ENCODE results near the gene HEATR3. TPM values are rescaled to one million over a fixed set of nuclear protein-coding genes. Genes with fewer than 3 reads are reported as not detected.

HEATR3 gene
- total and polyA plus RNA-seq, 2 of the 13 experiments (the other 11 are each of a cell fraction or from before 2014, with no cell fraction given), result 22.4 to 52.4 TPM

DNA sequence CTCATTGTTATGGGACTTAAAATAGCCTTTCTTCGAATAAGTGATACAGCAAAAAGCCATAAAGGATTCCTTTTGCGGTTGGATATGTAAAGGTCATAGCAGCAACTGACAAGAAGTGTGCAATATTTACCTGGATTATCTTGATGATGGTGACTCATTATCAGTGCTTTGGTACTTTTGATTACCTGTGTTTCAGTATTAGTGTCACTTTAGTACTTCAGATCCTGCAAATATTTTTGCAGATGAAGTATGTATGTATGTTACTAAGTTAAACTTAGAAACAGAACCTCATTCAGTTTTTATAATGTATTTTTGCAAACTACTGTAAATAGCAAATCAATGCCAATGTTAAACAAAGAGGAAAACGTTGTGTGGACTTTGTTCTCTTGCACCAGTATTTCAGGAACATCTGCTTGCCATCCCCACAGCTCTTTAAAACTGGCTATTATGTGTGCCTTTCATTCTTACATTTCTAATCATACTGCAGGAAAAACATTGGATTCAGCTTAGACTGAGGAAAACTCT lies 30.2 kb upstream of the HEATR3 start (continued):
- TF ChIP-seq, protein P1, sequence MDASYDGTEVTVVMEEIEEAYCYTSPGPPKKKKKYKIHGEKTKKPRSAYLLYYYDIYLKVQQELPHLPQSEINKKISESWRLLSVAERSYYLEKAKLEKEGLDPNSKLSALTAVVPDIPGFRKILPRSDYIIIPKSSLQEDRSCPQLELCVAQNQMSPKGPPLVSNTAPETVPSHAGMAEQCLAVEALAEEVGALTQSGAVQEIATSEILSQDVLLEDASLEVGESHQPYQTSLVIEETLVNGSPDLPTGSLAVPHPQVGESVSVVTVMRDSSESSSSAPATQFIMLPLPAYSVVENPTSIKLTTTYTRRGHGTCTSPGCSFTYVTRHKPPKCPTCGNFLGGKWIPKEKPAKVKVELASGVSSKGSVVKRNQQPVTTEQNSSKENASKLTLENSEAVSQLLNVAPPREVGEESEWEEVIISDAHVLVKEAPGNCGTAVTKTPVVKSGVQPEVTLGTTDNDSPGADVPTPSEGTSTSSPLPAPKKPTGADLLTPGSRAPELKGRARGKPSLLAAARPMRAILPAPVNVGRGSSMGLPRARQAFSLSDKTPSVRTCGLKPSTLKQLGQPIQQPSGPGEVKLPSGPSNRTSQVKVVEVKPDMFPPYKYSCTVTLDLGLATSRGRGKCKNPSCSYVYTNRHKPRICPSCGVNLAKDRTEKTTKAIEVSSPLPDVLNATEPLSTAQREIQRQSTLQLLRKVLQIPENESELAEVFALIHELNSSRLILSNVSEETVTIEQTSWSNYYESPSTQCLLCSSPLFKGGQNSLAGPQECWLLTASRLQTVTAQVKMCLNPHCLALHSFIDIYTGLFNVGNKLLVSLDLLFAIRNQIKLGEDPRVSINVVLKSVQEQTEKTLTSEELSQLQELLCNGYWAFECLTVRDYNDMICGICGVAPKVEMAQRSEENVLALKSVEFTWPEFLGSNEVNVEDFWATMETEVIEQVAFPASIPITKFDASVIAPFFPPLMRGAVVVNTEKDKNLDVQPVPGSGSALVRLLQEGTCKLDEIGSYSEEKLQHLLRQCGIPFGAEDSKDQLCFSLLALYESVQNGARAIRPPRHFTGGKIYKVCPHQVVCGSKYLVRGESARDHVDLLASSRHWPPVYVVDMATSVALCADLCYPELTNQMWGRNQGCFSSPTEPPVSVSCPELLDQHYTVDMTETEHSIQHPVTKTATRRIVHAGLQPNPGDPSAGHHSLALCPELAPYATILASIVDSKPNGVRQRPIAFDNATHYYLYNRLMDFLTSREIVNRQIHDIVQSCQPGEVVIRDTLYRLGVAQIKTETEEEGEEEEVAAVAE (CRISPR knock-in tag; IDR thresholded peaks at IDR 0.05; ENCODE audit: borderline replicate concordance), result peak; percentile 59; the same call in 1 of the 2 replicates
- TF ChIP-seq NKX3-1 (CRISPR knock-in tag; IDR thresholded peaks at IDR 0.05), result peak; percentile 59; the same call in 1 of the 2 replicates
- TF ChIP-seq, protein P2, sequence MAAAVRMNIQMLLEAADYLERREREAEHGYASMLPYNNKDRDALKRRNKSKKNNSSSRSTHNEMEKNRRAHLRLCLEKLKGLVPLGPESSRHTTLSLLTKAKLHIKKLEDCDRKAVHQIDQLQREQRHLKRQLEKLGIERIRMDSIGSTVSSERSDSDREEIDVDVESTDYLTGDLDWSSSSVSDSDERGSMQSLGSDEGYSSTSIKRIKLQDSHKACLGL (CRISPR knock-in tag; IDR thresholded peaks at IDR 0.05), result no peak
- 0 out of 2 replicates have a peak, but pooled peaks have one; percentile 24 for TF ChIP-seq ZKSCAN8 (CRISPR knock-in tag; IDR thresholded peaks at IDR 0.05; ENCODE audit: borderline replicate concordance)
- TF ChIP-seq ZNF775 (CRISPR knock-in tag; IDR thresholded peaks at IDR 0.05; ENCODE audit: borderline replicate concordance), result no peak
- no peak for TF ChIP-seq PHF5A (CRISPR knock-in tag; IDR thresholded peaks at IDR 0.05; ENCODE audit: low read depth, unreplicated experiment)
- TF ChIP-seq, protein P3, sequence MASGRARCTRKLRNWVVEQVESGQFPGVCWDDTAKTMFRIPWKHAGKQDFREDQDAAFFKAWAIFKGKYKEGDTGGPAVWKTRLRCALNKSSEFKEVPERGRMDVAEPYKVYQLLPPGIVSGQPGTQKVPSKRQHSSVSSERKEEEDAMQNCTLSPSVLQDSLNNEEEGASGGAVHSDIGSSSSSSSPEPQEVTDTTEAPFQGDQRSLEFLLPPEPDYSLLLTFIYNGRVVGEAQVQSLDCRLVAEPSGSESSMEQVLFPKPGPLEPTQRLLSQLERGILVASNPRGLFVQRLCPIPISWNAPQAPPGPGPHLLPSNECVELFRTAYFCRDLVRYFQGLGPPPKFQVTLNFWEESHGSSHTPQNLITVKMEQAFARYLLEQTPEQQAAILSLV (CRISPR knock-in tag; IDR thresholded peaks at IDR 0.05; ENCODE audit: borderline replicate concordance), result no peak
- no peak for TF ChIP-seq ZNF160 (CRISPR knock-in tag; IDR thresholded peaks at IDR 0.05)
- TF ChIP-seq PRPF4 (IDR thresholded peaks at IDR 0.05; ENCODE audit: low read depth, low read length, poor library complexity, severe bottlenecking), result no peak
- TF ChIP-seq ZNF460 (CRISPR knock-in tag; IDR thresholded peaks at IDR 0.05; ENCODE audit: borderline replicate concordance), result no peak
- TF ChIP-seq SRY (CRISPR knock-in tag; IDR thresholded peaks at IDR 0.05), result no peak
- no peak for TF ChIP-seq SNRNP70 (IDR thresholded peaks at IDR 0.05; ENCODE audit: low read depth, low read length)
- TF ChIP-seq, protein P4, sequence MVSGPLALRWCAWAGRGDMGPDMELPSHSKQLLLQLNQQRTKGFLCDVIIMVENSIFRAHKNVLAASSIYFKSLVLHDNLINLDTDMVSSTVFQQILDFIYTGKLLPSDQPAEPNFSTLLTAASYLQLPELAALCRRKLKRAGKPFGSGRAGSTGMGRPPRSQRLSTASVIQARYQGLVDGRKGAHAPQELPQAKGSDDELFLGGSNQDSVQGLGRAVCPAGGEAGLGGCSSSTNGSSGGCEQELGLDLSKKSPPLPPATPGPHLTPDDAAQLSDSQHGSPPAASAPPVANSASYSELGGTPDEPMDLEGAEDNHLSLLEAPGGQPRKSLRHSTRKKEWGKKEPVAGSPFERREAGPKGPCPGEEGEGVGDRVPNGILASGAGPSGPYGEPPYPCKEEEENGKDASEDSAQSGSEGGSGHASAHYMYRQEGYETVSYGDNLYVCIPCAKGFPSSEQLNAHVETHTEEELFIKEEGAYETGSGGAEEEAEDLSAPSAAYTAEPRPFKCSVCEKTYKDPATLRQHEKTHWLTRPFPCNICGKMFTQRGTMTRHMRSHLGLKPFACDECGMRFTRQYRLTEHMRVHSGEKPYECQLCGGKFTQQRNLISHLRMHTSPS (CRISPR knock-in tag; IDR thresholded peaks at IDR 0.05; ENCODE audit: low read depth), result no peak
- TF ChIP-seq REL (CRISPR knock-in tag; conservative IDR thresholded peaks at IDR 0.05), result no peak
- TF ChIP-seq, protein P5, sequence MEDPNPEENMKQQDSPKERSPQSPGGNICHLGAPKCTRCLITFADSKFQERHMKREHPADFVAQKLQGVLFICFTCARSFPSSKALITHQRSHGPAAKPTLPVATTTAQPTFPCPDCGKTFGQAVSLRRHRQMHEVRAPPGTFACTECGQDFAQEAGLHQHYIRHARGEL (CRISPR knock-in tag; IDR thresholded peaks at IDR 0.05), result no peak
- TF ChIP-seq, protein P6, sequence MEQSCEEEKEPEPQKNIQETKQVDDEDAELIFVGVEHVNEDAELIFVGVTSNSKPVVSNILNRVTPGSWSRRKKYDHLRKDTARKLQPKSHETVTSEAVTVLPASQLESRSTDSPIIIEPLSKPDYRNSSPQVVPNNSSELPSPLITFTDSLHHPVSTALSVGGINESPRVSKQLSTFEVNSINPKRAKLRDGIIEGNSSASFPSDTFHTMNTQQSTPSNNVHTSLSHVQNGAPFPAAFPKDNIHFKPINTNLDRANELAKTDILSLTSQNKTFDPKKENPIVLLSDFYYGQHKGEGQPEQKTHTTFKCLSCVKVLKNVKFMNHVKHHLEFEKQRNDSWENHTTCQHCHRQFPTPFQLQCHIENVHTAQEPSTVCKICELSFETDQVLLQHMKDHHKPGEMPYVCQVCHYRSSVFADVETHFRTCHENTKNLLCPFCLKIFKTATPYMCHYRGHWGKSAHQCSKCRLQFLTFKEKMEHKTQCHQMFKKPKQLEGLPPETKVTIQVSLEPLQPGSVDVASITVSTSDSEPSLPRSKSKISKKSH (CRISPR knock-in tag; IDR thresholded peaks at IDR 0.05; ENCODE audit: borderline replicate concordance), result no peak
- no peak for TF ChIP-seq MAF1 (CRISPR knock-in tag; IDR thresholded peaks at IDR 0.05; ENCODE audit: borderline replicate concordance)
- no peak for TF ChIP-seq FLYWCH1 (CRISPR knock-in tag; IDR thresholded peaks at IDR 0.05)
- TF ChIP-seq ZNF781 (CRISPR knock-in tag; IDR thresholded peaks at IDR 0.05; ENCODE audit: borderline replicate concordance, not compliant biosample characterization), result no peak
- peak; percentile 66; the same call in 1 of the 2 replicates for TF ChIP-seq HDAC1 (CRISPR knock-in tag; IDR thresholded peaks at IDR 0.05)

All from HepG2 (cell line).